Measurements from ENCODE around the gene TMEM98.

DNA sequence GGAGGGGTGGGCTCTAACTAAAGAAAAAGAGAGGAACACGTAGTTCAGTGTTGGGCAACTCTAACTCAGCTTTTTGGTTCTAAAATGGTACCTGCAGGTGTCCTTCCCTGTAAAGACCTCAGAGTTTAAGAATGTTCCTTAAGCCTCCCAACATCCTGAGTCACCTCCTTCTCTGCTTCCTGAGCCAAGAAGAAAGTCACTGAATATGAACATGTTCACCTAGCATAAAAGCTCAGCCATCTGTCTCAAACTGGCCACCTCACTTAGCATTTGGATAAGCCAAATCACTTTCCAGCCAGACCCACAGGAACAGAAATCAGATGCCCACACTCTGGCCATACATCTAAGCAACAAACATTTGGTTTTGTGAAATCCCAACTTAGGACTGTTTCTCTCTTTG lies 3.7 kb downstream of the TMEM98 start:
- TF ChIP-seq, protein P1, sequence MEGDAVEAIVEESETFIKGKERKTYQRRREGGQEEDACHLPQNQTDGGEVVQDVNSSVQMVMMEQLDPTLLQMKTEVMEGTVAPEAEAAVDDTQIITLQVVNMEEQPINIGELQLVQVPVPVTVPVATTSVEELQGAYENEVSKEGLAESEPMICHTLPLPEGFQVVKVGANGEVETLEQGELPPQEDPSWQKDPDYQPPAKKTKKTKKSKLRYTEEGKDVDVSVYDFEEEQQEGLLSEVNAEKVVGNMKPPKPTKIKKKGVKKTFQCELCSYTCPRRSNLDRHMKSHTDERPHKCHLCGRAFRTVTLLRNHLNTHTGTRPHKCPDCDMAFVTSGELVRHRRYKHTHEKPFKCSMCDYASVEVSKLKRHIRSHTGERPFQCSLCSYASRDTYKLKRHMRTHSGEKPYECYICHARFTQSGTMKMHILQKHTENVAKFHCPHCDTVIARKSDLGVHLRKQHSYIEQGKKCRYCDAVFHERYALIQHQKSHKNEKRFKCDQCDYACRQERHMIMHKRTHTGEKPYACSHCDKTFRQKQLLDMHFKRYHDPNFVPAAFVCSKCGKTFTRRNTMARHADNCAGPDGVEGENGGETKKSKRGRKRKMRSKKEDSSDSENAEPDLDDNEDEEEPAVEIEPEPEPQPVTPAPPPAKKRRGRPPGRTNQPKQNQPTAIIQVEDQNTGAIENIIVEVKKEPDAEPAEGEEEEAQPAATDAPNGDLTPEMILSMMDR (IDR thresholded peaks at IDR 0.05), result no peak
- no peak for TF ChIP-seq POLR2A (IDR thresholded peaks at IDR 0.05)

All from ovary (tissue), 3 donors.